Ovary (tissue), 3 donors: ENCODE data around the gene MAP7D3.

Experiments used
- CTCF ChIP-seq, 3 donors: fragments of 450-650 bp in 2 of 3; fragments of 200-600 bp in 1 of 3; IDR thresholded peaks; one replicate each; pipeline versions ENCODE4 v1.5.1 to v1.8.0; 2016 to 2022; ENCODE audit warnings: antibody characterized with exemption in 3 of 3, mild to moderate bottlenecking in 1 of 3
- EP300 ChIP-seq: sonication (generic); formaldehyde crosslinking; IDR thresholded peaks from one replicate; pipeline ENCODE4 v1.6.1; 2017; ENCODE audit warnings: antibody characterized with exemption
- POLR2A ChIP-seq: fragments of 450-650 bp; IDR thresholded peaks from one replicate; pipeline ENCODE4 v1.6.1; 2017; ENCODE audit warnings: antibody characterized with exemption, mild to moderate bottlenecking, moderate library complexity
- donor health status: DM: no; HTN: no; CAD: no.

DNA sequence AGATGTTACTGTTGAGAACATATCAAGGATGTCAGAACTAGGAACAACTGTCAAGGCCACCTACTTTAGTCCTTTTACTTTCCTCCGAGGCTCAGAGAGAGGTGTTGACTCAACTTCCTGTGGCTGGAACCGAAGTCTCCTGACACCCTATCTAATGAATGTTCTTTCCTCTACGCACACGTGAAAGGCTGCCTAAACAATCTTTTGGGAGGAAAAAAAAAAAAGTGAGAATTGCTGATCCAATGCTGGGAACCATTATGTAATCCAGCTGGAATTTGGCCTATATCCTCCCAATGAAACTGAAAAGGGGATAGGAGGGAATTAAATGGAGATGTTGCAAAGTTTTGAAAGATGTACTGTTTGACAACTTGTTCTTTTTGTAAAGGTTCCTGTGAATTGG, 8.3 kb upstream of the MAP7D3 start:
- TF ChIP-seq CTCF (IDR thresholded peaks at IDR 0.05) (no peak), EP300 (peak; percentile 36), POLR2A (no peak)
